GM23248 (cell line): ENCODE data around the gene ABCG1. TPM values are rescaled to one million over a fixed set of nuclear protein-coding genes. Genes with fewer than 3 reads are reported as not detected.

Experiments
- DNase-seq: peaks from one replicate; pipeline ENCODE4 v3.0.0-alpha.2; 2015
- H2AFZ ChIP-seq: fragments of 200-600 bp; sonication (generic); 2 replicates; pipeline ENCODE4 v1.6.1; 2016; ENCODE audit warnings: antibody characterized with exemption
- H3F3A ChIP-seq: fragments of 200-600 bp; sonication (generic); 2 replicates; pipeline ENCODE4 v1.6.1; 2016; ENCODE audit warnings: mild to moderate bottlenecking, antibody characterized with exemption, mixed run types; ENCODE audit not compliant: insufficient read depth
- H3K27ac ChIP-seq: fragments of 200-600 bp; sonication (generic); 2 replicates; pipeline ENCODE4 v1.5.1; 2016; ENCODE audit warnings: mild to moderate bottlenecking
- H3K27me3 ChIP-seq: fragments of 200-600 bp; sonication (generic); replicated peaks from 2 replicates; pipeline ENCODE4 v1.6.1; 2016; ENCODE audit warnings: mild to moderate bottlenecking; ENCODE audit not compliant: insufficient read depth
- H3K36me3 ChIP-seq: fragments of 200-600 bp; sonication (generic); 2 replicates; pipeline ENCODE4 v1.6.1; 2016; ENCODE audit warnings: low read depth, mild to moderate bottlenecking
- H3K4me1 ChIP-seq: fragments of 200-600 bp; sonication (generic); 2 replicates; pipeline ENCODE4 v1.6.1; 2016; ENCODE audit warnings: mild to moderate bottlenecking; ENCODE audit not compliant: insufficient read depth
- H3K4me2 ChIP-seq: fragments of 200-600 bp; sonication (generic); one replicate; pipeline ENCODE4 v1.6.1; 2016; ENCODE audit warnings: mild to moderate bottlenecking; ENCODE audit not compliant: unreplicated experiment
- H3K4me3 ChIP-seq: fragments of 200-600 bp; sonication (generic); 2 replicates; pipeline ENCODE4 v1.5.1; 2016; ENCODE audit warnings: mild to moderate bottlenecking
- H3K79me2 ChIP-seq: fragments of 200-600 bp; sonication (generic); 2 replicates; pipeline ENCODE4 v1.6.1; 2016; ENCODE audit warnings: mild to moderate bottlenecking; ENCODE audit not compliant: insufficient read depth
- H3K9ac ChIP-seq: fragments of 200-600 bp; sonication (generic); 2 replicates; pipeline ENCODE4 v1.6.1; 2016; ENCODE audit warnings: mild to moderate bottlenecking
- H3K9me2 ChIP-seq: fragments of 200-600 bp; sonication (generic); 2 replicates; pipeline ENCODE4 v1.6.1; 2016; ENCODE audit warnings: mixed run types, mild to moderate bottlenecking, moderate library complexity; ENCODE audit not compliant: insufficient read depth
- H3K9me3 ChIP-seq: fragments of 200-600 bp; sonication (generic); one replicate; pipeline ENCODE4 v1.6.1; 2017; ENCODE audit warnings: low read depth
- H4K20me1 ChIP-seq: fragments of 200-600 bp; sonication (generic); 2 replicates; pipeline ENCODE4 v1.6.0; 2016; ENCODE audit not compliant: insufficient read depth
- EZH2 ChIP-seq: fragments of 200-600 bp; sonication (generic); IDR thresholded peaks from 2 replicates; pipeline ENCODE4 v1.6.1; 2018; ENCODE audit warnings: antibody characterized with exemption, mild to moderate bottlenecking; ENCODE audit not compliant: insufficient read depth, poor library complexity, severe bottlenecking
- EZH2phosphoT487 ChIP-seq: fragments of 200-600 bp; sonication (generic); IDR thresholded peaks from 2 replicates; pipeline ENCODE4 v1.6.1; 2018; ENCODE audit warnings: antibody characterized with exemption, moderate library complexity, mild to moderate bottlenecking, low read depth; ENCODE audit not compliant: insufficient read depth
- WGBS, 2 experiments: methylation state at CpG; one replicate each; pipeline ENCODE4 v1.1.6; 2015 to 2017; ENCODE audit warnings: low lambda C conversion rate in 2 of 2, low coverage in 1 of 2; ENCODE audit errors: missing lambda C conversion rate in 2 of 2; 5-methylcytosine and 5-hydroxymethylcytosine counted together
- in situ Hi-C: fragments of 300-500 bp; cut with MboI; formaldehyde crosslinking; loops from 2 replicates; pipeline ENCODE4 v1.15.0; 2020
- polyA plus RNA-seq: library from polyadenylated mRNA; unstranded; fragments of >200 nt; fragmentation: Nextera tagmentation; extraction: Ambion mirVana; gene quantifications from 2 replicates; pipeline ENCODE4 v1.2.1, GENCODE V29; 2016
- total RNA-seq: library from RNA; depleted of rRNA; stranded (reverse); fragments of >200 nt; shearing (Covaris generic); gene quantifications from 2 replicates; pipeline ENCODE4 v1.2.3, GENCODE V29; 2014

Gene ABCG1
- total and polyA plus RNA-seq, 2 experiments from 2014 or later: 0.08 TPM; not detected in 1

GRCh38 chr21:42276526-42277154 is 57.7 kb downstream of the ABCG1 start:
- H3K4me3 ChIP-seq: no peak overlapping the region
- TF ChIP-seq EZH2phosphoT487 (no peak), EZH2 (no peak)
- H2AFZ ChIP-seq: no peak overlapping the region
- H3K9me2 ChIP-seq: no peaks in the 10 kb centered on the region
- H3K9me3 ChIP-seq: no peaks in the 10 kb centered on the region
- in situ Hi-C loops: no loop called here
- no peak overlapping the region for H3K27ac ChIP-seq
- H3K4me1 ChIP-seq: no peaks in the 10 kb centered on the region
- H3F3A ChIP-seq: no peaks in the 10 kb centered on the region
- no peaks in the 10 kb centered on the region for H4K20me1 ChIP-seq
- H3K9ac ChIP-seq: no peak overlapping the region
- no peaks in the 10 kb centered on the region for H3K36me3 ChIP-seq
- H3K79me2 ChIP-seq: no peaks in the 10 kb centered on the region
- DNase-seq: no peak
- no peak overlapping the region for H3K4me2 ChIP-seq
- H3K27me3 ChIP-seq: no peaks in the 10 kb centered on the region
- 57 to 66% methylated on average over 13 to 17 of the region's 17 CpGs for WGBS, 2 experiments

DNA sequence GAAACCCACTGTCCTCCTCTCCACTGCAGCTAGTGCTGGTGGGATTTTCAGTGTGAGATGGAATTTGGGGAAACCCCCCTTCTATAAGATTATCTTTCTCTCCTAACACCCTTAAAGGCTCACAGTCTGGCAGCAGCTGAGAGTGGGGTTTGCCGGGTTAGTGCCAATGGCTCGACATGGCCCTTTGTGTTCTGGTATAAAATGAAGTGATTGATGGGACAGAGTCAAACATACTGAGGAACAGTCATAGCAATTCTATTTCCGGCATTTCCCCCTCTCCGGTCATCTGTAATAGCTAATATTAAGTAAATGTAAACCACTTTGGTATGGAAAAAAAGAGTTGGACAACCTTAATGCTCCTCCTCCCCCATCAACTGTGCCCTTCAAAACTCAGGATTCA is 58.7 kb downstream of the ABCG1 start:
- H3K36me3 ChIP-seq: no peaks in the 10 kb centered on the region
- no peak overlapping the region for H3K4me3 ChIP-seq
- H3K4me2 ChIP-seq: no peak overlapping the region
- H3K9ac ChIP-seq: no peak overlapping the region
- H3K79me2 ChIP-seq: no peaks in the 10 kb centered on the region
- no peaks in the 10 kb centered on the region for H3F3A ChIP-seq
- TF ChIP-seq EZH2phosphoT487: no peak
- no peak for TF ChIP-seq EZH2
- in situ Hi-C loops: no loop called here
- H2AFZ ChIP-seq: no peak overlapping the region
- DNase-seq: no peak
- H3K27me3 ChIP-seq: no peaks in the 10 kb centered on the region
- no peaks in the 10 kb centered on the region for H3K4me1 ChIP-seq
- no peak overlapping the region for H3K27ac ChIP-seq
- no peaks in the 10 kb centered on the region for H4K20me1 ChIP-seq
- 68 to 74% methylated on average over 4 of the region's 4 CpGs for WGBS, 2 experiments
- H3K9me3 ChIP-seq: no peaks in the 10 kb centered on the region
- H3K9me2 ChIP-seq: no peaks in the 10 kb centered on the region

- Histone ChIP-seq H2AFZ (no peak overlapping the region), H3K36me3 (no peaks in the 10 kb centered on the region), H3K9me3 (no peaks in the 10 kb centered on the region), H3K27me3 (no peaks in the 10 kb centered on the region), H3K9ac (no peak overlapping the region), H3K79me2 (no peaks in the 10 kb centered on the region), H3F3A (no peaks in the 10 kb centered on the region), H3K4me2 (no peak overlapping the region), H4K20me1 (no peaks in the 10 kb centered on the region), H3K4me1 (no peaks in the 10 kb centered on the region), H3K9me2 (no peaks in the 10 kb centered on the region), H3K27ac (no peak overlapping the region), H3K4me3 (no peak overlapping the region)
- TF ChIP-seq EZH2phosphoT487: no peak
- TF ChIP-seq EZH2: no peak
- in situ Hi-C loops: no loop called here
- no peak for DNase-seq
- 58 to 59% methylated on average over 19 of the region's 19 CpGs for WGBS, 2 experiments
These were observed 59.7 kb downstream of the ABCG1 start for GRCh38 chr21:42278451-42279149.

DNA sequence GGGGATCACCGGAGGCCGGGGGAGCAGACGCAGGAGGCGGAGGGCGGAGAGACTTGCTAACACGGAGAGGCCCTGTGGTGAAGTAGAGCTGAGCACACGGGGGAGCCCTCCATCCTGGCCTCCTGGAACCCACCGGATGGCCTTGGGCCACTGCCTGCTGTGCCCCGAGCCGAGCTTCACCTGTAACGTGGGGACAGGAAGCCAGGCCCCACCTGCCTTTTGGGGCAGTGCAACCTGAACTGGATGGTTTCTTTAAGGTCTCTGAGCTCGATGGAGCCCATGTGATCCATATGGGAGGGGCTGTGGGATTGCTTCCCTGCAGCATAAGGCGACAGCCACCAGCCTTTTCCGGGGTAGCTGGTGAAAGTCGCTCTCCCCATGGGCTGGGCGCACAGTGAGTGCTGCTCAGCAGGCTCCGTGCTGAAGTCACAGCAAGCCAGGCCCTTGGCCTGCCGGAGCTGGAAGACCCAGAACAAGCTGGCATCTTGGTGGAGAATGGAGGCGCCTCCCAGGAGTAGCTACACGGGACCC is 60.5 kb downstream of the ABCG1 start:
- no peak overlapping the region for H3K4me2 ChIP-seq
- WGBS, 2 experiments: 61 to 69% methylated on average over 20 of the region's 20 CpGs
- no peak for DNase-seq
- no peak overlapping the region for H2AFZ ChIP-seq
- no peaks in the 10 kb centered on the region for H3K27me3 ChIP-seq
- H3K9me3 ChIP-seq: no peaks in the 10 kb centered on the region
- H3K27ac ChIP-seq: no peak overlapping the region
- H3F3A ChIP-seq: no peaks in the 10 kb centered on the region
- in situ Hi-C loops: no loop called here
- no peaks in the 10 kb centered on the region for H3K4me1 ChIP-seq
- TF ChIP-seq EZH2phosphoT487 (no peak), EZH2 (no peak)
- H3K4me3 ChIP-seq: no peak overlapping the region
- H3K9ac ChIP-seq: no peak overlapping the region
- no peaks in the 10 kb centered on the region for H3K79me2 ChIP-seq
- no peaks in the 10 kb centered on the region for H3K9me2 ChIP-seq
- H3K36me3 ChIP-seq: no peaks in the 10 kb centered on the region
- H4K20me1 ChIP-seq: no peaks in the 10 kb centered on the region
